Endothelial cell of umbilical vein (primary cell): ENCODE data around the gene INO80C.

ENCODE experiments used
- EZH2 ChIP-seq: IDR thresholded peaks from 2 replicates; pipeline ENCODE4 v1.6.1; 2012; ENCODE audit warnings: borderline replicate concordance, low read depth, mild to moderate bottlenecking, moderate library complexity, low read length, inconsistent platforms; ENCODE audit not compliant: severe bottlenecking
- JUN ChIP-seq: IDR thresholded peaks from 2 replicates; pipeline ENCODE4 v1.6.1; 2011; ENCODE audit warnings: borderline replicate concordance, low read depth; ENCODE audit not compliant: insufficient read length, insufficient read depth
- POLR2A ChIP-seq: IDR thresholded peaks from 2 replicates; pipeline ENCODE4 v1.6.1; 2012; ENCODE audit warnings: low read depth, mild to moderate bottlenecking, control low read depth, low read length
- POLR2AphosphoS5 ChIP-seq: IDR thresholded peaks from 2 replicates; pipeline ENCODE4 v1.6.1; 2012; ENCODE audit warnings: low read depth, mild to moderate bottlenecking, control low read depth, low read length, moderate library complexity; ENCODE audit not compliant: insufficient read depth
- TF ChIP-seq, protein P1 (sequence below), 2 donors: IDR thresholded peaks; 1 replicate in 1 of 2; 2 replicates in 1 of 2; pipeline ENCODE4 v1.5.1; 2011; ENCODE audit warnings: low read length in 2 of 2, mild to moderate bottlenecking in 2 of 2, moderate library complexity in 2 of 2, control low read depth in 1 of 2, inconsistent platforms in 1 of 2, low read depth in 1 of 2; ENCODE audit not compliant: insufficient read depth in 1 of 2; ENCODE audit errors: extremely low read depth in 1 of 2
- TF ChIP-seq, protein P2 (sequence below): IDR thresholded peaks from 2 replicates; pipeline ENCODE4 v1.6.1; 2011; ENCODE audit not compliant: insufficient read depth, insufficient read length

DNA sequence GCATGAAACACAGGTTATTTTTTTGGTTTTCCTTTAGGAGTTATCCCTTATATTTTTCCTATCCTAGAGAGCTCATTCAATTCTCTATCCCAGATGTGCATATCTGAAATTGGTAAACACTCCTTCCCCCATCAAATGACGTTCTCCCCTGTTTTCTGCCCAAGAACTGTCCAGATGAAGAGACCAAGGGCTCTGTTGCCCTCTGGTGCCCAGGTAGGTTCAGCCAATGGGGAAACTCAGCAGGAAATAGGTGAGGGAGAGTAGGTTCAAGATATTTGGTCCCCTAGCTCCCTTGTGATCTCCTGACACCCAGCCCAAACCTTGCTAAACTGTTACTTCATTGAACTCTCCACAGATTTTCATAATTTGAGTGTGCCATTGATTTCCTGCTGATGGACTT, 14.1 kb upstream of the INO80C start:
- TF ChIP-seq POLR2A (no peak), EZH2 (no peak), POLR2AphosphoS5 (no peak), JUN (no peak)
- TF ChIP-seq, protein P1, sequence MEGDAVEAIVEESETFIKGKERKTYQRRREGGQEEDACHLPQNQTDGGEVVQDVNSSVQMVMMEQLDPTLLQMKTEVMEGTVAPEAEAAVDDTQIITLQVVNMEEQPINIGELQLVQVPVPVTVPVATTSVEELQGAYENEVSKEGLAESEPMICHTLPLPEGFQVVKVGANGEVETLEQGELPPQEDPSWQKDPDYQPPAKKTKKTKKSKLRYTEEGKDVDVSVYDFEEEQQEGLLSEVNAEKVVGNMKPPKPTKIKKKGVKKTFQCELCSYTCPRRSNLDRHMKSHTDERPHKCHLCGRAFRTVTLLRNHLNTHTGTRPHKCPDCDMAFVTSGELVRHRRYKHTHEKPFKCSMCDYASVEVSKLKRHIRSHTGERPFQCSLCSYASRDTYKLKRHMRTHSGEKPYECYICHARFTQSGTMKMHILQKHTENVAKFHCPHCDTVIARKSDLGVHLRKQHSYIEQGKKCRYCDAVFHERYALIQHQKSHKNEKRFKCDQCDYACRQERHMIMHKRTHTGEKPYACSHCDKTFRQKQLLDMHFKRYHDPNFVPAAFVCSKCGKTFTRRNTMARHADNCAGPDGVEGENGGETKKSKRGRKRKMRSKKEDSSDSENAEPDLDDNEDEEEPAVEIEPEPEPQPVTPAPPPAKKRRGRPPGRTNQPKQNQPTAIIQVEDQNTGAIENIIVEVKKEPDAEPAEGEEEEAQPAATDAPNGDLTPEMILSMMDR (IDR thresholded peaks at IDR 0.05; ENCODE audit: extremely low read depth in 1 of 2, insufficient read depth in 1 of 2, low read depth in 1 of 2, low read length in 2 of 2) = no peak
- TF ChIP-seq, protein P2, sequence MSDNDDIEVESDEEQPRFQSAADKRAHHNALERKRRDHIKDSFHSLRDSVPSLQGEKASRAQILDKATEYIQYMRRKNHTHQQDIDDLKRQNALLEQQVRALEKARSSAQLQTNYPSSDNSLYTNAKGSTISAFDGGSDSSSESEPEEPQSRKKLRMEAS = no peak
